A204.1 (cell line): ENCODE measurements around the gene ABI3BP.

Experiments
- FAIRE-seq: peaks from 2 replicates; lab custom pipeline; 2012; peaks lifted over from hg19 to GRCh38; lab: Jason Lieb, UNC

ABI3BP gene

GRCh38 chr3:100830931-100831330 is 162.3 kb downstream of the ABI3BP start:
- FAIRE-seq = no peak

GRCh38 chr3:100825574-100825973 is 167.6 kb downstream of the ABI3BP start:
- no peak for FAIRE-seq

GRCh38 chr3:100815583-100815982 is 177.6 kb downstream of the ABI3BP start:
- no peak for FAIRE-seq

GRCh38 chr3:100813828-100814227 is 179.4 kb downstream of the ABI3BP start:
- no peak for FAIRE-seq

- FAIRE-seq = no peak
Observed at GRCh38 chr3:100811779-100812507, 181.3 kb downstream of the ABI3BP start.

GRCh38 chr3:100810671-100811070 is 182.6 kb downstream of the ABI3BP start:
- FAIRE-seq = no peak

- FAIRE-seq = no peak
Observed at GRCh38 chr3:100804631-100805030, 188.6 kb downstream of the ABI3BP start.

- FAIRE-seq = no peak
Observed at GRCh38 chr3:100803711-100804110, 189.5 kb downstream of the ABI3BP start.

GRCh38 chr3:100802126-100802525 is 191.1 kb downstream of the ABI3BP start:
- FAIRE-seq = no peak

GRCh38 chr3:100798012-100798411 is 195.2 kb downstream of the ABI3BP start:
- FAIRE-seq = no peak

GRCh38 chr3:100796556-100796955 is 196.7 kb downstream of the ABI3BP start:
- FAIRE-seq = peak; percentile 47

GRCh38 chr3:100789579-100789978 is 203.6 kb downstream of the ABI3BP start:
- no peak for FAIRE-seq

- FAIRE-seq = no peak
Observed at GRCh38 chr3:100783619-100784018, 209.6 kb downstream of the ABI3BP start.

GRCh38 chr3:100782906-100783305 is 210.3 kb downstream of the ABI3BP start:
- no peak for FAIRE-seq

- no peak for FAIRE-seq
Observed at GRCh38 chr3:100782348-100782747, 210.9 kb downstream of the ABI3BP start.

- no peak for FAIRE-seq
Observed at GRCh38 chr3:100781301-100781700, 211.9 kb downstream of the ABI3BP start.

- FAIRE-seq = no peak
Observed at GRCh38 chr3:100780071-100780622, 213.1 kb downstream of the ABI3BP start.

- no peak for FAIRE-seq
Observed at GRCh38 chr3:100779480-100779879, 213.7 kb downstream of the ABI3BP start.

GRCh38 chr3:100777271-100777670 is 215.9 kb downstream of the ABI3BP start:
- no peak for FAIRE-seq

GRCh38 chr3:100776746-100777145 is 216.5 kb downstream of the ABI3BP start:
- FAIRE-seq = no peak

GRCh38 chr3:100776097-100776729 is 217.0 kb downstream of the ABI3BP start:
- no peak for FAIRE-seq

GRCh38 chr3:100775669-100776068 is 217.6 kb downstream of the ABI3BP start:
- FAIRE-seq = no peak

GRCh38 chr3:100775226-100775625 is 218.0 kb downstream of the ABI3BP start:
- FAIRE-seq = no peak

- FAIRE-seq = no peak
Observed at GRCh38 chr3:100769693-100770092, 223.5 kb downstream of the ABI3BP start.
